Measurements from ENCODE around the gene LYRM7.
"Not testable (repeated sequence)": the region's sequence is repeated elsewhere in the genome, so short reads cannot be mapped to it uniquely, and the experiment has no call there.

LYRM7 gene

DNA sequence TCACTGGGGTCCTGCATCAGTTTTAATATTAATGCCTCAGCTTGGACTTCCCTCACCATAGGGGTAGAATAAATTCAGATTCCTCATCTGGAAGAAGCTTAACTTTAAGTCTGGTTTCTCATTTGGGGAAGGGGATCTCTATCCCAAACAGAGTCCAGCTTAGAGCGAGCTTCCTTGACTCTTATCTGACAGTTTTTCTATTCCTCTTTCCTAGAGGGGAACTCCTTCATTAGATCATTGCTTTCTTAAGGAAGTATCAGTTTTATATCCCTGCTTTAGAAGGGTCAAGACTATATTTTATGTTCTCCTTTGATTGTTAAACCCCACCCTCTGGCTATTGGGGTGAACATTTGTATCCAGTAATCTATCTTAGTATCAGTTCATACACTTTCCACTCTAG, 68.9 kb downstream of the LYRM7 start:
- H3K36me3 ChIP-seq (ENCODE audit: control insufficient read depth, insufficient read depth, low read length): no peaks in the 10 kb centered on the region
- H3K27me3 ChIP-seq (ENCODE audit: control insufficient read depth, insufficient read depth, low read length): no peaks in the 10 kb centered on the region
- H3K9me3 ChIP-seq (ENCODE audit: control insufficient read depth, insufficient read depth, low read length): no peaks in the 10 kb centered on the region
- H3K9ac ChIP-seq (ENCODE audit: low read depth, low read length): no peak overlapping the region
- no peak overlapping the region for H3K4me3 ChIP-seq (ENCODE audit: low read depth, low read length)
- no peak overlapping the region for H3K27ac ChIP-seq (ENCODE audit: low read depth, low read length)
- no peaks in the 10 kb centered on the region for H3K4me1 ChIP-seq (ENCODE audit: control insufficient read depth, insufficient read depth, low read length)

DNA sequence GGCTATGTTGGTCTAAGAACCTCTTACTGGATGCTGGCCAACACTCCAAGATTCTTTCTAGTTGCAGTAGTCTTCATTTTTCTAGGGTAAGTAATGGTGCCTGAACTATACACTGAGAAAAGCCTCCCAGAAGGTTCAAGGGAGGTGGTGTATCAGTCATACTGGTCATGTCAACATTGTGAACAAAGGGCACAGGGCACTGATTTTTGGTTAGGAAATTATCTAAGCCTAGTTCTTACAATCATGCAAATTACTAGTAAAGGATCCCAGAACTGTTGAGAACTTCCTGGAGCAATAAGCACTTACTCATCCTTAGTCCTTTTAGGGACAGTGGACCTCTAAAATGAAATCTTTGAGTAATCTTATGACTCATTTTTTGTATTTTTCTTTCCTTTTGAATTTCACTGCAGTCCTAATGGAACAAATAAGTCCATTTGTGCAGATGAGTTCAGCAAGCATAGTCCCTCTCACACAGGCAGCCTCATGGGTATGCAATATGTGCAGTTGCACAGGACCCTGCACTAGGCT, 72.0 kb downstream of the LYRM7 start:
- Histone ChIP-seq H3K4me3 (ENCODE audit: low read depth, low read length) (no peak overlapping the region), H3K4me1 (ENCODE audit: control insufficient read depth, insufficient read depth, low read length) (no peaks in the 10 kb centered on the region), H3K27me3 (ENCODE audit: control insufficient read depth, insufficient read depth, low read length) (no peaks in the 10 kb centered on the region), H3K36me3 (ENCODE audit: control insufficient read depth, insufficient read depth, low read length) (no peaks in the 10 kb centered on the region), H3K27ac (ENCODE audit: low read depth, low read length) (no peak overlapping the region), H3K9me3 (ENCODE audit: control insufficient read depth, insufficient read depth, low read length) (no peaks in the 10 kb centered on the region; the same call in 1 of the 2 replicates), H3K9ac (ENCODE audit: low read depth, low read length) (no peak overlapping the region)

DNA sequence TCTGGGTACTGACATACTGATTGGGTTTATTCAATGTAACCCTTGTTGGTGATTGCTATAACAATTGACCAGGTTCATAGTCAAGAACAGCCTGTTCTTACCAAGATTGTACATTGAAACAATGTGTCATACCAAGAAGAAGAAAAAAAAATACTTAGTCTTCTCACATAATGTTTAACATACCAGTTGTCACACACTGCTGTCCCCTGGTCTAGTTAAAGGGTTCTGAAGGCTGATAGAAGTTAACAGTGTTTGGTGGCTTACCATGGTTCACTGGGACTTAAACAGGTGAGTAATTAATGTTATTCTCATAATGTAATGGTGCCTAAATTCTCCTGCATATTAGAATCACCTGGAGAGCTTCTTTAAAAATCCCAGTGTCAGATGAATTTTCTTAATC, 74.6 kb downstream of the LYRM7 start:
- Histone ChIP-seq H3K27me3 (ENCODE audit: control insufficient read depth, insufficient read depth, low read length) (no peaks in the 10 kb centered on the region), H3K27ac (ENCODE audit: low read depth, low read length) (no peak overlapping the region), H3K9me3 (ENCODE audit: control insufficient read depth, insufficient read depth, low read length) (no peaks in the 10 kb centered on the region; the same call in 1 of the 2 replicates), H3K9ac (ENCODE audit: low read depth, low read length) (no peak overlapping the region), H3K4me1 (ENCODE audit: control insufficient read depth, insufficient read depth, low read length) (no peaks in the 10 kb centered on the region), H3K36me3 (ENCODE audit: control insufficient read depth, insufficient read depth, low read length) (no peaks in the 10 kb centered on the region), H3K4me3 (ENCODE audit: low read depth, low read length) (no peak overlapping the region)

DNA sequence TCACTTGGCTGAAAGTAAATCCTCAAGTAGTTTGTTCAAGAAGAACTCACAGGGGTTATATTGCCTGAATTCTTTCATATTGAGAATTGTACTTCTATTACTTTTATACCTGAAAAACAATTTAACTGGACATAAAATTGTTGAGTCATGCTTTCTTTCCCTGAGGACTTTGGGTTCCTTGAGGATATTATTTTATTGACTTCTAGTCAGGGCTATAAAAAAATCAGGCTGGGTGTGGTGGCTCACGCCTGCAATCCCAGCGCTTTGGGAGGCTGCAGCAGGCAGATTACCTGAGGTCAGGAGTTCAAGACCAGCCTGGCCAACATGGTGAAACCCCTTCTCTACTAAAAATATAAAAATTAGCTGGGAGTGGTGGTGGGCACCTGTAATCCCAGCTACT, 75.2 kb downstream of the LYRM7 start:
- no peak overlapping the region for H3K27ac ChIP-seq (ENCODE audit: low read depth, low read length)
- H3K4me3 ChIP-seq (ENCODE audit: low read depth, low read length): no peak overlapping the region
- no peaks in the 10 kb centered on the region; the same call in 1 of the 2 replicates for H3K9me3 ChIP-seq (ENCODE audit: control insufficient read depth, insufficient read depth, low read length)
- H3K27me3 ChIP-seq (ENCODE audit: control insufficient read depth, insufficient read depth, low read length): no peaks in the 10 kb centered on the region
- H3K9ac ChIP-seq (ENCODE audit: low read depth, low read length): no peak overlapping the region
- H3K4me1 ChIP-seq (ENCODE audit: control insufficient read depth, insufficient read depth, low read length): no peaks in the 10 kb centered on the region
- no peaks in the 10 kb centered on the region for H3K36me3 ChIP-seq (ENCODE audit: control insufficient read depth, insufficient read depth, low read length)

DNA sequence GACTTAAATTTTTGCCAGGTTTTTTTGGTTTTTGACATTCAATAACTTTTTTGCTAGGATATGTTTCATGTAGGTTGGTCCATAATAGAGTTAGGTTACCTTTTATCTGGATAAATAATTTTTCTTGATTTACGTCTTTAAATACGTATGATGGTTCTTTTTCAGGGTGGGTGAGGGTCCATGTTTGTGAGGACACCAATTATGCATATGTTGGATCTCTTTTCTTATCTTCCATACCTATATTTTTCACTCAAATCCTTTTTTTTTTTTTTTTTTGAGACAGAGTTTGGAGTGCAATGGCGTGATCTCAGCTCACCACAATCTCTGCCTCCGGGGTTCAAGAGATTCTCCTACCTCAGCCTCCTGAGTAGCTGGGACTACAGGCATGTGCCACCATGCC, 75.8 kb downstream of the LYRM7 start:
- Histone ChIP-seq H3K9me3 (ENCODE audit: control insufficient read depth, insufficient read depth, low read length) (no peaks in the 10 kb centered on the region; the same call in 1 of the 2 replicates), H3K4me3 (ENCODE audit: low read depth, low read length) (no peak overlapping the region), H3K9ac (ENCODE audit: low read depth, low read length) (no peak overlapping the region), H3K27me3 (ENCODE audit: control insufficient read depth, insufficient read depth, low read length) (no peaks in the 10 kb centered on the region), H3K36me3 (ENCODE audit: control insufficient read depth, insufficient read depth, low read length) (no peaks in the 10 kb centered on the region), H3K4me1 (ENCODE audit: control insufficient read depth, insufficient read depth, low read length) (no peaks in the 10 kb centered on the region), H3K27ac (ENCODE audit: low read depth, low read length) (no peak overlapping the region)

DNA sequence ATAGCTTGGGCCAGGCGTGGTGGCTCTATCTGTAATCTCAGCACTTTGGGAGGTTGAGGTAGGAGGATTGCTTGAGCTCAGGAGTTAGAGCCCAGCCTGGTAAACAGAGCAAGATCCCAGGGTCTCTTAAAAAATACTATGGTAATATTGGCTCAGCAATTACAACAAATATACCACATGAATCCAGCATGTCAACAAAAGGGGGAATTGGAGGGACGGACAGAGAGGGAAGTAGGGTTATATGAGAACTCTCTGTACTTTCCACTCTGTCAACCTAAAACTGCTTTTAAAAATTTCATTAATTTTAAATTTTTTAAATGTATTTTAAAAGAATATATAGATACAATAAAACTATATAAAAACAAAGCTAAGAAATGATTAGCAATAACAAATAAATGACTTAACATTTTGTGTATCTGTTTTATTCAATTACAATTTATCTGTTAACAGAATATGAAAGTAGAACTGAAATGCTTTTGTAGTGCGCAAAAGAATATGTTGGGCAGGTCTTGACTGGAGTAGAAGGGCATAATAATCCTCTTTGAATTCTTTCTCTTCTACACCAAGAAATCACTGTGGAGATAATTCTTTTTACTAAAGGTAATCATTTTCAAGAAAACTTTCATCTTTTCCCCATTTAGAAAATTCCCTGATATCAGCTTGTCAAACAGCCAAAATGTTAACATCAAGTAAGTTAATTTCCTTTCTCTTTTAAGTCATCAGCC, 80.2 kb downstream of the LYRM7 start:
- Histone ChIP-seq H3K36me3 (ENCODE audit: control insufficient read depth, insufficient read depth, low read length) (no peaks in the 10 kb centered on the region), H3K9ac (ENCODE audit: low read depth, low read length) (no peak overlapping the region), H3K27me3 (ENCODE audit: control insufficient read depth, insufficient read depth, low read length) (no peaks in the 10 kb centered on the region), H3K4me1 (ENCODE audit: control insufficient read depth, insufficient read depth, low read length) (no peaks in the 10 kb centered on the region), H3K4me3 (ENCODE audit: low read depth, low read length) (no peak overlapping the region), H3K27ac (ENCODE audit: low read depth, low read length) (no peak overlapping the region), H3K9me3 (ENCODE audit: control insufficient read depth, insufficient read depth, low read length) (no peaks in the 10 kb centered on the region; the same call in 1 of the 2 replicates)

DNA sequence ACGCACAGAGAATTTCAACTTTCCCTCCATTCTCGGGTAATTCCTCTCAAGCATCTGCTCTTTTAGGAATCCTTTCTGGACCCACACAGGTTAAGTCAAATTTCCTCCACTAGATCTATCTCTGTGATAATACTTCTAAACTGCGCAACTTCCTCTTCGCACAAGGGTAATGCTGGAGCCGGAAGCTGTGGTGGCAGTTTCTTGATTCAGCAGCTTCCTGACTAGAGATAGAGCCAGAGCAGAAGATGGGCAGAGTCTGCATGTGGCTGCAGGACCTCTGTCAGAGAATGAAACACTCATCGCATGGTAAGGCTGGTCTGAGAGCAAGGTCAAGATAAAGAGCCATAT, 82.1 kb downstream of the LYRM7 start:
- Histone ChIP-seq H3K9me3 (ENCODE audit: control insufficient read depth, insufficient read depth, low read length) (no peaks in the 10 kb centered on the region), H3K36me3 (ENCODE audit: control insufficient read depth, insufficient read depth, low read length) (no peaks in the 10 kb centered on the region), H3K27me3 (ENCODE audit: control insufficient read depth, insufficient read depth, low read length) (no peaks in the 10 kb centered on the region), H3K27ac (ENCODE audit: low read depth, low read length) (no peak overlapping the region), H3K4me3 (ENCODE audit: low read depth, low read length) (no peak overlapping the region), H3K4me1 (ENCODE audit: control insufficient read depth, insufficient read depth, low read length) (no peaks in the 10 kb centered on the region), H3K9ac (ENCODE audit: low read depth, low read length) (no peak overlapping the region)

DNA sequence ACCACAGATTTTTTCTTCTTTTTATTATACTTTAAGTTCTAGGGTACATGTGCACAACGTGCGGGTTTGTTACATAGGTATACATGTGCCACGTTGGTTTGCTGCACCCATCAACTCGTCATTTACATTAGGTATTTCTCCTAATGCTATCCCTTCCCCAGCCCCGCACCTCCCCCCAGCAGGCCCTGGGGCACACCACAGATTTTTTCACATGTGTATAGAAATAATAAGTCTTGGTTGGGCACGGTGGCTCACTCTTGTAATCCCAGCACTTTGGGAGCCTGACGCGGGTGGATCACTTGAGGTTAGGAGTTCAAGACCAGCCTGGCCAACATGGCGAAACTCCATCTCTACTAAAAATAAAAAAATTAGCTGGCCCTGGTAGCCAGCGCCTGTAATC, 83.3 kb downstream of the LYRM7 start:
- H3K27ac ChIP-seq (ENCODE audit: low read depth, low read length); H3K27me3 ChIP-seq (ENCODE audit: control insufficient read depth, insufficient read depth, low read length); H3K9me3 ChIP-seq (ENCODE audit: control insufficient read depth, insufficient read depth, low read length); H3K4me3 ChIP-seq (ENCODE audit: low read depth, low read length); H3K9ac ChIP-seq (ENCODE audit: low read depth, low read length); H3K4me1 ChIP-seq (ENCODE audit: control insufficient read depth, insufficient read depth, low read length); H3K36me3 ChIP-seq (ENCODE audit: control insufficient read depth, insufficient read depth, low read length): not testable (repeated sequence)

DNA sequence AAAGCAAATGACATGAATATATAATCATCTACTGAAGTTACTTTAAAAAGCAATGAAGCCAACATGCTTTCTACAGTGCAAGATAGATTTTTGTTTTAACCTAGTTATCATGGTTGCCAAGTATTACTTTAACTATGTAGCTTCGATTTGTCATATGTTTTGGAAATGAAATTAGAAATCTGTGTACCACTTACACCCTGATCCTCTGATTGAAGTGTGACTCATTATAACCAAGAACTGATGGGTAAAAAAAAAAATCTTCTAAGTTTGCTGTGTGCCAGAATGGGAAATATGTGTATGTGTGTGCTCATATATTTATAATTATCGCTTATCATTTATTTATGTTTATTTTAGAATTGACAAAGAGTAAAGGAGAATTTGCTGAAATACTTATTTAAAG, 84.0 kb downstream of the LYRM7 start:
- Histone ChIP-seq H3K9me3 (ENCODE audit: control insufficient read depth, insufficient read depth, low read length) (no peaks in the 10 kb centered on the region), H3K4me1 (ENCODE audit: control insufficient read depth, insufficient read depth, low read length) (peaks cover 9% of the 10 kb centered on the region), H3K27ac (ENCODE audit: low read depth, low read length) (no peak overlapping the region), H3K4me3 (ENCODE audit: low read depth, low read length) (no peak overlapping the region), H3K9ac (ENCODE audit: low read depth, low read length) (no peak overlapping the region), H3K36me3 (ENCODE audit: control insufficient read depth, insufficient read depth, low read length) (no peaks in the 10 kb centered on the region), H3K27me3 (ENCODE audit: control insufficient read depth, insufficient read depth, low read length) (no peaks in the 10 kb centered on the region)

All from HUES48 (cell line).